Keratinocyte (primary cell): ENCODE measurements around the gene DSCAML1. TPM values are rescaled to one million over a fixed set of nuclear protein-coding genes. Genes with fewer than 3 reads are reported as not detected.

Source experiments
- DNase-seq: peaks from one replicate; pipeline ENCODE4 v3.0.0-alpha.2; 2011; ENCODE audit warnings: low read depth, missing footprints, low spot score
- FAIRE-seq: peaks from 2 replicates; lab custom pipeline; 2011; peaks lifted over from hg19 to GRCh38; lab: Jason Lieb, UNC
- H2AFZ ChIP-seq: 2 replicates; pipeline ENCODE4 v1.6.0; 2012; ENCODE audit warnings: low read length, control low read depth, inconsistent platforms; ENCODE audit not compliant: control insufficient read depth
- H3K27ac ChIP-seq: 2 replicates; pipeline ENCODE4 v1.5.1; 2011; ENCODE audit warnings: low read length; ENCODE audit not compliant: control insufficient read depth, insufficient read depth
- H3K27me3 ChIP-seq: 3 replicates; pipeline ENCODE4 v1.6.0; 2011; ENCODE audit warnings: low read length; ENCODE audit not compliant: control insufficient read depth, insufficient read depth; ENCODE audit errors: extremely low read depth
- H3K36me3 ChIP-seq, 2 experiments: 2 replicates in 1 of 2; 3 replicates in 1 of 2; pipeline ENCODE4 v1.5.1; 2011; ENCODE audit warnings: low read length in 2 of 2, mild to moderate bottlenecking in 1 of 2; ENCODE audit not compliant: control insufficient read depth in 2 of 2, insufficient read depth in 2 of 2; ENCODE audit errors: extremely low read depth in 1 of 2
- H3K4me1 ChIP-seq: 3 replicates; pipeline ENCODE4 v1.5.1; 2011; ENCODE audit warnings: low read length; ENCODE audit not compliant: control insufficient read depth, insufficient read depth; ENCODE audit errors: extremely low read depth
- H3K4me2 ChIP-seq: 3 replicates; pipeline ENCODE4 v1.6.0; 2011; ENCODE audit warnings: low read depth, low read length; ENCODE audit not compliant: control insufficient read depth, insufficient read depth; ENCODE audit errors: extremely low read depth
- H3K4me3 ChIP-seq, 3 experiments: fragments of 200-600 bp in 1 of 3; sonication (generic) in 1 of 3; 2 replicates in 2 of 3; 3 replicates in 1 of 3; pipeline ENCODE4 v1.5.1; 2011 to 2016; ENCODE audit warnings: low read length in 3 of 3, mild to moderate bottlenecking in 3 of 3, control low read depth in 2 of 3, inconsistent platforms in 1 of 3, low read depth in 1 of 3, mixed read lengths in 1 of 3, mixed run types in 1 of 3, moderate library complexity in 1 of 3; ENCODE audit not compliant: control insufficient read depth in 2 of 3, insufficient read depth in 2 of 3; ENCODE audit errors: extremely low read depth in 1 of 3
- H3K79me2 ChIP-seq: 2 replicates; pipeline ENCODE4 v1.6.0; 2012; ENCODE audit warnings: low read length; ENCODE audit not compliant: control insufficient read depth, insufficient read depth
- H3K9ac ChIP-seq: 3 replicates; pipeline ENCODE4 v1.6.0; 2011; ENCODE audit warnings: low read length; ENCODE audit not compliant: control insufficient read depth, insufficient read depth; ENCODE audit errors: extremely low read depth
- H3K9me1 ChIP-seq: 3 replicates; pipeline ENCODE4 v1.6.0; 2011; ENCODE audit warnings: low read length; ENCODE audit not compliant: control insufficient read depth, insufficient read depth; ENCODE audit errors: extremely low read depth
- H3K9me3 ChIP-seq: 2 replicates; pipeline ENCODE4 v1.5.1; 2012; ENCODE audit warnings: low read depth, low read length; ENCODE audit not compliant: control insufficient read depth
- H4K20me1 ChIP-seq: 3 replicates; pipeline ENCODE4 v1.6.0; 2011; ENCODE audit warnings: low read length; ENCODE audit not compliant: control insufficient read depth, insufficient read depth; ENCODE audit errors: extremely low read depth
- EZH2 ChIP-seq: IDR thresholded peaks from one replicate; pipeline ENCODE4 v1.6.1; 2012; ENCODE audit warnings: inconsistent platforms, mild to moderate bottlenecking, low read length, moderate library complexity
- dilution Hi-C: fragments of 300-500 bp; cut with MboI; formaldehyde crosslinking; loops from one replicate; pipeline ENCODE4 v1.7.0; 2020; ENCODE audit warnings: low sequenced_read_pairs; ENCODE audit not compliant: extremely low pct_ligation_motif_present
- polyA plus RNA-seq, 5 experiments: library from polyadenylated mRNA; depleted of rRNA in 3 of 5; stranded (reverse) in 3 of 5; stranded (forward) in 1 of 5; unstranded in 1 of 5; fragments of >200 nt; gene quantifications; 1 replicate in 1 of 5; 2 replicates in 3 of 5; 3 replicates in 1 of 5; pipeline versions ENCODE4 v1.2.1 to v1.2.3, GENCODE V29; 2011 to 2012; ENCODE audit warnings: missing spikeins in 2 of 5, low read depth in 1 of 5, low replicate concordance in 1 of 5
- TF ChIP-seq, protein P1 (sequence below), 3 experiments: IDR thresholded peaks in 1 of 3; conservative IDR thresholded peaks in 1 of 3; optimal IDR thresholded peaks in 1 of 3; 2 replicates in 2 of 3; 3 replicates in 1 of 3; pipeline versions ENCODE3 to v1.5.1; 2011; ENCODE audit warnings: low read length in 3 of 3, mild to moderate bottlenecking in 3 of 3, moderate library complexity in 2 of 3, control low read depth in 1 of 3, inconsistent platforms in 1 of 3; ENCODE audit not compliant: insufficient read depth in 2 of 3; ENCODE audit errors: extremely low read depth in 1 of 3

The DSCAML1 gene
- polyA plus RNA-seq, 1 donor (not counting 4 experiments of a cell fraction or from before 2014, with no cell fraction given), result not detected

DNA sequence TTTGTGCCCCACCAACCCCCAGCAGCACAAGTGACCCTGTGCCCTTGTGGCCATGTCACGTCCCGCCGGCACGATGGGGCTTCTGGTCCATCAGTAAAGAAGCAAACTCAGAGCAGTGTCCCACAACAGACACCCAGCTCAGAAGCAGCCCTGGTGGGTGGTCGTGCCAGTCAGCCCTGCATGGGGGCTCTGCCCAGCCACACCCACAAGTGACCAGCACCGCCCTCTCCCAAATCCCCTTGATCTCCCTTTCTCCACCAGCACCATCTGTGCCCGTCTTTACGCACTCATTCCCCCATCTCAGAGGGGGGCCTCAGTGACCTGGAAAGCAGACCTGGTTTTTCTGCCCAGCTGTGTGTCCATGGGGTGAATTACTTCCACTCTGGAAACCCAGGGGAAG lies 149.1 kb downstream of the DSCAML1 start:
- no peak overlapping the region for H3K4me2 ChIP-seq
- H3K79me2 ChIP-seq, result no peaks in the 10 kb centered on the region
- peaks cover 15% of the 10 kb centered on the region for H3K27me3 ChIP-seq
- H3K9me1 ChIP-seq, result no peaks in the 10 kb centered on the region
- H3K4me3 ChIP-seq, result no peak overlapping the region
- no peak overlapping the region for H3K27ac ChIP-seq
- no peak overlapping the region for H2AFZ ChIP-seq
- H3K4me1 ChIP-seq, result no peaks in the 10 kb centered on the region
- DNase-seq (no peak), FAIRE-seq (no peak)
- no peak overlapping the region for H3K9ac ChIP-seq
- dilution Hi-C loops, result no loop called here
- no peaks in the 10 kb centered on the region for H3K36me3 ChIP-seq
- no peaks in the 10 kb centered on the region for H4K20me1 ChIP-seq
- TF ChIP-seq EZH2, result no peak
- no peaks in the 10 kb centered on the region for H3K9me3 ChIP-seq

DNA sequence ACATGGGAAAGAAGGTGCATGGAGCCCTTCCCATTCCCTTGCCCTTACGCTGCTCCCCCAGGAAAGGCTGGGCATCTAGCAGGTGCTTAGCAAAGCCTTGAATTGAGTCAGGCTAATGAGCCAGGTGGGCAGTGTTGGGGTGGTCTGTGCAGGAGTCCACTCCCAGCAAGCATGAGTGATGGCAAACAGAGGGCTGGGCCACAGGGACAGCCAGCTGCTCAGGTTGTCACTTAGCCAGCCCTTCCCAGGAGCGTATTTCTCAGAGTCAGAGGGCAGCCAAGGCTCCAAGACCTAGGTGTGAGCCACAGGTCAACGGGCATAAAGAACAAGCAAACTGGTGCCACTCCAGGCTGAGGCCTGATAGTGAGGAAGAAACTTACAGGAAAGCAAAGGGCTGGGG lies 149.8 kb downstream of the DSCAML1 start:
- Histone ChIP-seq H3K9me1 (no peaks in the 10 kb centered on the region), H4K20me1 (no peaks in the 10 kb centered on the region), H3K27ac (no peak overlapping the region), H3K9me3 (no peaks in the 10 kb centered on the region), H3K36me3 (no peaks in the 10 kb centered on the region), H3K27me3 (peaks cover 15% of the 10 kb centered on the region), H3K4me2 (no peak overlapping the region), H3K79me2 (no peaks in the 10 kb centered on the region), H3K4me1 (no peaks in the 10 kb centered on the region), H2AFZ (no peak overlapping the region), H3K4me3 (no peak overlapping the region), H3K9ac (no peak overlapping the region)
- TF ChIP-seq, protein P1, sequence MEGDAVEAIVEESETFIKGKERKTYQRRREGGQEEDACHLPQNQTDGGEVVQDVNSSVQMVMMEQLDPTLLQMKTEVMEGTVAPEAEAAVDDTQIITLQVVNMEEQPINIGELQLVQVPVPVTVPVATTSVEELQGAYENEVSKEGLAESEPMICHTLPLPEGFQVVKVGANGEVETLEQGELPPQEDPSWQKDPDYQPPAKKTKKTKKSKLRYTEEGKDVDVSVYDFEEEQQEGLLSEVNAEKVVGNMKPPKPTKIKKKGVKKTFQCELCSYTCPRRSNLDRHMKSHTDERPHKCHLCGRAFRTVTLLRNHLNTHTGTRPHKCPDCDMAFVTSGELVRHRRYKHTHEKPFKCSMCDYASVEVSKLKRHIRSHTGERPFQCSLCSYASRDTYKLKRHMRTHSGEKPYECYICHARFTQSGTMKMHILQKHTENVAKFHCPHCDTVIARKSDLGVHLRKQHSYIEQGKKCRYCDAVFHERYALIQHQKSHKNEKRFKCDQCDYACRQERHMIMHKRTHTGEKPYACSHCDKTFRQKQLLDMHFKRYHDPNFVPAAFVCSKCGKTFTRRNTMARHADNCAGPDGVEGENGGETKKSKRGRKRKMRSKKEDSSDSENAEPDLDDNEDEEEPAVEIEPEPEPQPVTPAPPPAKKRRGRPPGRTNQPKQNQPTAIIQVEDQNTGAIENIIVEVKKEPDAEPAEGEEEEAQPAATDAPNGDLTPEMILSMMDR (optimal IDR thresholded peaks at IDR 0.05 in 1 of 3, IDR thresholded peaks at IDR 0.05 in 1 of 3, conservative IDR thresholded peaks at IDR 0.05 in 1 of 3; ENCODE audit: extremely low read depth in 1 of 3, insufficient read depth in 2 of 3, low read length in 3 of 3), result no peak
- TF ChIP-seq EZH2, result no peak
- DNase-seq, result no peak
- dilution Hi-C loops, result no loop called here
- FAIRE-seq, result no peak

DNA sequence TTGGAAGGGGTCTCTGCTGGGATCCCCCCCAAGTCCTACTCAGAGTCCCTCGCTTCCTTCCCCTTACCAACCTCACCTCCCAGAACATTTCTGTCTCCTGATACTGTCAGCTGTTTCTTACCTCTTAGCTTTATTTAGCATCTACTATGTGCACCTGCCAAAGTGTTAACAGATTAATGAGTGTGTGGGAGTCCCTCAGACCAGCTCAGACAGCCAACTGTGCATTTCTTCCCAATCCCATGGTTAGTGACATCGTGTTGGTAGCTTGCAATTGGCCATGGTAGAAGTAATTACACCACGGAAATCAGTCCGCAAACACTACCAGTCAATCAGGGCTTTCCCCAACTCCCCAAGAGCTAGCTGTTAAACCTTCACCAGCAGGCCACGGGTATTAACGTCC lies 150.6 kb downstream of the DSCAML1 start:
- no peak for TF ChIP-seq EZH2
- TF ChIP-seq, protein P1 (optimal IDR thresholded peaks at IDR 0.05 in 1 of 3, IDR thresholded peaks at IDR 0.05 in 1 of 3, conservative IDR thresholded peaks at IDR 0.05 in 1 of 3; ENCODE audit: extremely low read depth in 1 of 3, insufficient read depth in 2 of 3, low read length in 3 of 3), result no peak
- Histone ChIP-seq H3K9ac (no peak overlapping the region), H3K9me1 (no peaks in the 10 kb centered on the region), H3K79me2 (no peaks in the 10 kb centered on the region), H3K36me3 (no peaks in the 10 kb centered on the region), H3K9me3 (no peaks in the 10 kb centered on the region), H4K20me1 (no peaks in the 10 kb centered on the region), H3K27me3 (peaks cover 15% of the 10 kb centered on the region), H3K27ac (no peak overlapping the region), H2AFZ (no peak overlapping the region), H3K4me2 (no peak overlapping the region), H3K4me3 (no peak overlapping the region), H3K4me1 (no peaks in the 10 kb centered on the region)
- no peak for FAIRE-seq
- no peak for DNase-seq
- dilution Hi-C loops, result no loop called here
